ENCODE measurements around the gene PDGFD. TPM values are rescaled to one million over a fixed set of nuclear protein-coding genes. Genes with fewer than 3 reads are reported as not detected.

PDGFD gene
- total RNA-seq, 1 donor from 2014 or later, result 3.9 TPM

DNA sequence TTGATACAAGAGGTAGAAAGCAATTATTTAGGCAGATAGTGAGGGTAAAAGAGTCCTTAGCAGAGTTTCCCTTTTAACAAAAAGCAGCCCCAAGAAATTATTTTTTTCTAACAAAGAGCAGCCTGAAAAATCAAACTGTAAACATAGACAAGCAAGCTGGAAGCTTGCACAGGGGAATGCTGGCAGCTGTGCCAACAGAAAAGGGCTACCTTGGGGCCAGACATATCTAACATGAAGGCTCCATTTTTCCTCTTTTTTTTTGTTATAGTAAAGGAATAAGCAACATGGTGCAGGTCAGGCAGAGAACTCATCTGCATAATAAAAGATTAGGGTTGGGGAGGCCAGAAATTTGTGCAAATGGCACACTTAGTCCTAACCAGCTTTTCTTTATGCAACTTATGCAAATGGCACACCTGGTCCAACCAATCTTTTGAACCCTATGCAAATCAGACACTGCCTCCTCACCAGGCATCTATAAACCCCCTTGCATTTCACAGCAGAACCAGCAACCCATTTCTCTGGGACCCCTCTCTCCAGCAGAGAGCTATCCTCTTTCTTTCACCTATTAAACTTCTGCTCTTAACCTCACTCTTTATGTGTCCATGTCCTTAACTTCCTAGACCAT is 41.8 kb downstream of the PDGFD start:
- ATAC-seq (no peak), DNase-seq (no peak)
- H3K4me3 ChIP-seq, result no peak overlapping the region
- intact Hi-C loops (cut with DNase I), result no loop called here
- H3K36me3 ChIP-seq, result no peaks in the 10 kb centered on the region
- TF ChIP-seq, protein P1, sequence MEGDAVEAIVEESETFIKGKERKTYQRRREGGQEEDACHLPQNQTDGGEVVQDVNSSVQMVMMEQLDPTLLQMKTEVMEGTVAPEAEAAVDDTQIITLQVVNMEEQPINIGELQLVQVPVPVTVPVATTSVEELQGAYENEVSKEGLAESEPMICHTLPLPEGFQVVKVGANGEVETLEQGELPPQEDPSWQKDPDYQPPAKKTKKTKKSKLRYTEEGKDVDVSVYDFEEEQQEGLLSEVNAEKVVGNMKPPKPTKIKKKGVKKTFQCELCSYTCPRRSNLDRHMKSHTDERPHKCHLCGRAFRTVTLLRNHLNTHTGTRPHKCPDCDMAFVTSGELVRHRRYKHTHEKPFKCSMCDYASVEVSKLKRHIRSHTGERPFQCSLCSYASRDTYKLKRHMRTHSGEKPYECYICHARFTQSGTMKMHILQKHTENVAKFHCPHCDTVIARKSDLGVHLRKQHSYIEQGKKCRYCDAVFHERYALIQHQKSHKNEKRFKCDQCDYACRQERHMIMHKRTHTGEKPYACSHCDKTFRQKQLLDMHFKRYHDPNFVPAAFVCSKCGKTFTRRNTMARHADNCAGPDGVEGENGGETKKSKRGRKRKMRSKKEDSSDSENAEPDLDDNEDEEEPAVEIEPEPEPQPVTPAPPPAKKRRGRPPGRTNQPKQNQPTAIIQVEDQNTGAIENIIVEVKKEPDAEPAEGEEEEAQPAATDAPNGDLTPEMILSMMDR (IDR thresholded peaks at IDR 0.05), result no peak
- no peaks in the 10 kb centered on the region for H3K27me3 ChIP-seq (ENCODE audit: low read depth)
- no peaks in the 10 kb centered on the region for H3K4me1 ChIP-seq
- H3K27ac ChIP-seq, result no peak overlapping the region
- no peaks in the 10 kb centered on the region for H3K9me3 ChIP-seq

DNA sequence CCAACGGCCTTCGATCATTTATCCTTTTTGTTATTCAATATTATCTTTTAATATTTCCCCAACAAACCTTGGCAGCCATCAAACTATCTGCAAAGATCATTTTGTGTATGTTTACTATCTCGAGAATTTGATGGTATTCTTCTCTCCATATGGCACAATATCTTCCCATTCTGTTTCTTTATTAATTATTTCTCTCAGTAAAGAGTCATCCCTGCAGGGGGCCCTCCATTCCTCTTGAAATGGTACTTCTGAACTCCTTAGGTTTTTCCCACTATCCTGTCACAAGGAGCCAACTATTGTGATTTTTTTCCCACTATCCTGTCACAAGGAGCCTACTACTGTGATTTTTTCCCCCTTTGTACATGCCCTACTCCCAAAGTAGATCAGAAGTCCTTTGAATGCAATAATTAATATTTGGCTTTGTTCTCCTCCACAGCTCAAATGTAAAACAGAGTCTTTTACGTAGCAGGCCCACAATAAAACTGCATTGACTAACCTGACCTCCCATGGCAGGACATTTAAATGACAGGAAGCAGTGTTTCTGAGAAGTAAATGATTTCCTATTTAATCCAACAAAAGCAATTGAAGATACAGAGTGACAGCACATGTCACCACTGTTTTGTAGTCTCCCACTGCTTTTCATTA is 43.3 kb downstream of the PDGFD start:
- intact Hi-C loops (cut with DNase I), result no loop called here
- ATAC-seq, result no peak
- Histone ChIP-seq H3K36me3 (no peaks in the 10 kb centered on the region), H3K9me3 (no peaks in the 10 kb centered on the region), H3K27me3 (ENCODE audit: low read depth) (no peaks in the 10 kb centered on the region), H3K27ac (no peak overlapping the region), H3K4me3 (no peak overlapping the region), H3K4me1 (no peaks in the 10 kb centered on the region)
- TF ChIP-seq, protein P1 (IDR thresholded peaks at IDR 0.05), result no peak
- DNase-seq, result no peak

DNA sequence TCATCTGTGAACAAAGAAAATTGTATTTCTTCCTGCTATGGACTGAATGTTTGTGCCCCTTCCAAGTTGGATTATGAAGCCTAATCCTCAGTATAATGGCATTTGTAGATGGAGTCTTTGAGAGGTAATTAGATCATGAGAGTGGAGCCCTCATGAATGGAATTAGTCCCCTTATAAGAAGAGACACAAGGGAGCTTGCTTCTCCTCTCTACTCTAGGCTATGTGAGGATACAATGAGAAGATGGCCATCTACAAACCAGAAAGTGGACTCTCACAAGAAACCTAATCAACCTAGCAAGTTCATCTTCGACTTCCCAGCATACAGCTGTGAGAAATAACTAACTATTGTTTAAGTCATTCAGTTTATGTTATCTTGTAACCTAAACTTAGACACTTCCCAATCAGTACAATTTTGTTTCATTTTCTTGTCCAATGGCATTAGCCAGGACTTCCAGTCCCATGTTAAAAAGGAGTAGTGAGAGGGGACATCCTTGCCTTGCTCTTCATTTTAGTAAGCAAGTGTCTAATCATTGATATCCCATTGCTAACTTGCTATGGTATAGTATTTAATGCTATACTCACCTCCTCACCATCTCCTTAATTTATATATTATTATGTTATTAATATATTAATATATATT is 45.7 kb downstream of the PDGFD start:
- no peak for ATAC-seq
- no peaks in the 10 kb centered on the region for H3K27me3 ChIP-seq (ENCODE audit: low read depth)
- no peak for DNase-seq
- H3K27ac ChIP-seq, result no peak overlapping the region
- TF ChIP-seq, protein P1 (IDR thresholded peaks at IDR 0.05), result no peak
- no peaks in the 10 kb centered on the region for H3K9me3 ChIP-seq
- no peaks in the 10 kb centered on the region for H3K36me3 ChIP-seq
- no peak overlapping the region for H3K4me3 ChIP-seq
- intact Hi-C loops (cut with DNase I), result no loop called here
- H3K4me1 ChIP-seq, result no peaks in the 10 kb centered on the region

- intact Hi-C loops (cut with DNase I), result no loop called here
These were observed 50.4 kb downstream of the PDGFD start for GRCh38 chr11:104113541-104113940.

GRCh38 chr11:104106136-104106754 is 57.7 kb downstream of the PDGFD start:
- no peak for ATAC-seq
- H3K36me3 ChIP-seq, result no peaks in the 10 kb centered on the region
- TF ChIP-seq, protein P1 (IDR thresholded peaks at IDR 0.05), result no peak
- no peaks in the 10 kb centered on the region for H3K4me1 ChIP-seq
- no peaks in the 10 kb centered on the region for H3K9me3 ChIP-seq
- H3K27me3 ChIP-seq (ENCODE audit: low read depth), result no peaks in the 10 kb centered on the region
- no peak for DNase-seq
- intact Hi-C loops (cut with DNase I), result no loop called here
- no peak overlapping the region for H3K4me3 ChIP-seq
- H3K27ac ChIP-seq, result no peak overlapping the region

More at GRCh38 chr11:104113541-104113940, 50.4 kb downstream of the PDGFD start:
- Histone ChIP-seq H3K9me3 (no peaks in the 10 kb centered on the region), H3K27me3 (ENCODE audit: low read depth) (no peaks in the 10 kb centered on the region), H3K36me3 (no peaks in the 10 kb centered on the region), H3K4me3 (no peak overlapping the region), H3K27ac (no peak overlapping the region), H3K4me1 (no peaks in the 10 kb centered on the region)
- ATAC-seq (no peak), DNase-seq (no peak)
- TF ChIP-seq, protein P1 (IDR thresholded peaks at IDR 0.05), result no peak

Data from lower lobe of right lung (tissue), 2 donors.